ENCODE measurements around the gene OR1D5.

GRCh38 chr17:3037259-3037658 lies 26.1 kb downstream of the OR1D5 start:
- TF ChIP-seq CTCF (IDR thresholded peaks at IDR 0.05; ENCODE audit: low read depth, low read length): no peak
- TF ChIP-seq EZH2phosphoT487 (IDR thresholded peaks at IDR 0.05; ENCODE audit: low read depth): no peak

Data from OCI-LY3 (cell line).